Transverse colon (tissue), 4 donors: ENCODE data around the gene TIMM17A.

Experiments
- CTCF ChIP-seq, 5 experiments: fragments of 200-600 bp in 3 of 5; fragments of 450-650 bp in 2 of 5; sonication (generic) in 3 of 5; IDR thresholded peaks; 1 replicate in 2 of 5; 2 replicates in 3 of 5; pipeline ENCODE4 v1.5.1; 2016 to 2017; ENCODE audit warnings: antibody characterized with exemption in 5 of 5, inconsistent platforms in 3 of 5, mild to moderate bottlenecking in 2 of 5, moderate library complexity in 1 of 5
- POLR2AphosphoS5 ChIP-seq, 3 donors: sonication (generic); formaldehyde crosslinking; IDR thresholded peaks; one replicate each; pipeline ENCODE4 v1.6.1; 2016; ENCODE audit warnings: antibody characterized with exemption in 3 of 3

DNA sequence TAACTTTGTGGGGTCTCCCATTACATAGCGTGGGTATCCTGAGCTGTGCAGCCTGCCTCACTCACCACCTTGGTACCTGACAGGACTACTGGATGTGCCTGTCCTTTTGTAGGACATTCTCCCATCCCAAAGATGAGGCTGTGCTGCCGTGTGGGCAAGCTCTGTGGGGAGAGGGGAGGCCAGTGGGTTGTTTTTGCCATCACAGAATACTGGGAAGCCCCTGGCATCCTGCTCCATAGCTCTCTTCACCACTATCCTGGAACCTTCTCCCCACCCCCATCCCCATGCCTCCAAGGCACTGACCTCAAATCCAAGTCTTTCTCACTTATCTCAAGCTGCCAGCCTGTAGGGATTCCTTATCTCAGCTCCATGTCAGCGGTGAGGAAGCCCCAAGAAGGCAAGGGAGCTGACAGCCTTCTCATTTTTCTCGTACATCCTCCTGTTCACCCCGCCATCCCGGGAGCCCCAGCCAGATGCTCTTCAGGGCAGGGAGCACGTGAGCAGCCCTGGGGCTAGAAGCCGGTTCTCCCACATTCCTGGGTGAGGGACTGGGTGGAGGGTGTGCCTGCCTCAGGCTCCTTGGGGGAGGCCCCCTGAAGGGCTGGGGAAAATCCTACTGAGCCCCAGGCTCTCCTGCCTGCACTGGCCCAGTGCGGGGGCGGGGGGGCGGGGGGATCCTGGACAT is 52.6 kb downstream of the TIMM17A start:
- TF ChIP-seq CTCF (IDR thresholded peaks at IDR 0.05) (no peak), POLR2AphosphoS5 (IDR thresholded peaks at IDR 0.05) (peak in 2 of 3 donors; percentile 60 to 88)
